Caco-2 (cell line): ENCODE measurements around the gene EVPL. TPM values are rescaled to one million over a fixed set of nuclear protein-coding genes. Genes with fewer than 3 reads are reported as not detected.

Source experiments
- BruUV-seq: library from RNA; stranded (reverse); fragments of 400-500 nt; replicated peaks from 2 replicates; lab custom pipeline; 2021; lab: Mats Ljungman, UMichigan
- CTCF ChIA-PET: fragments of 300-600 bp; sonication (Branson Sonifier 250); formaldehyde crosslinking; loops from one replicate; lab custom pipeline; 2022; ENCODE audit warnings: antibody characterized with exemption; lab: Charles Lee
- POLR2A ChIA-PET: fragments of 300-600 bp; sonication (Branson Sonifier 250); formaldehyde crosslinking; loops from one replicate; lab custom pipeline; 2022; ENCODE audit warnings: antibody characterized with exemption; lab: Charles Lee
- DNase-seq, 2 experiments: peaks; one replicate each; pipeline versions ENCODE4 v3.0.0 to v3.0.0-alpha.2; 2020 to 2022
- H3K27me3 ChIP-seq: replicated peaks from 2 replicates; pipeline ENCODE4 v1.6.0; 2011; ENCODE audit warnings: low read length; ENCODE audit not compliant: control insufficient read depth, insufficient read depth
- H3K36me3 ChIP-seq: 2 replicates; pipeline ENCODE4 v1.5.1; 2011; ENCODE audit warnings: low read length; ENCODE audit not compliant: control insufficient read depth, insufficient read depth
- H3K4me1 ChIP-seq: fragments of 250-450 bp; sonication (Bioruptor Pico); 2 replicates; pipeline ENCODE4 v1.5.1; 2020; ENCODE audit warnings: mild to moderate bottlenecking
- H3K4me3 ChIP-seq: 2 replicates; pipeline ENCODE4 v1.5.1; 2011; ENCODE audit warnings: low read depth, mild to moderate bottlenecking, control low read depth, low read length
- H3K9me3 ChIP-seq: fragments of 250-450 bp; sonication (Bioruptor Pico); 2 replicates; pipeline ENCODE4 v1.5.1; 2020; ENCODE audit warnings: mild to moderate bottlenecking, moderate library complexity
- H3K27ac Mint-ChIP-seq: one replicate; pipeline ENCODE4 v1.8.0; 2022; ENCODE audit warnings: mixed read lengths; ENCODE audit not compliant: unreplicated experiment
- H3K27me3 Mint-ChIP-seq: one replicate; pipeline ENCODE4 v1.8.0; 2022; ENCODE audit warnings: mixed read lengths; ENCODE audit not compliant: insufficient read depth, unreplicated experiment
- H3K36me3 Mint-ChIP-seq: one replicate; pipeline ENCODE4 v1.8.0; 2022; ENCODE audit warnings: mild to moderate bottlenecking, mixed read lengths; ENCODE audit not compliant: insufficient read depth, unreplicated experiment
- H3K4me1 Mint-ChIP-seq: one replicate; pipeline ENCODE4 v1.8.0; 2022; ENCODE audit warnings: low read depth, mixed read lengths; ENCODE audit not compliant: unreplicated experiment
- H3K4me3 Mint-ChIP-seq: one replicate; pipeline ENCODE4 v1.8.0; 2022; ENCODE audit warnings: mild to moderate bottlenecking, moderate library complexity, mixed read lengths; ENCODE audit not compliant: unreplicated experiment
- H3K9me3 Mint-ChIP-seq: one replicate; pipeline ENCODE4 v1.8.0; 2022; ENCODE audit warnings: mixed read lengths; ENCODE audit not compliant: unreplicated experiment
- CTCF ChIP-seq, 2 experiments: fragments of 200-600 bp in 1 of 2; IDR thresholded peaks; 1 replicate in 1 of 2; 2 replicates in 1 of 2; pipeline versions ENCODE4 v1.5.1 to v1.8.0; 2011 to 2022; ENCODE audit warnings: antibody characterized with exemption in 1 of 2, control low read depth in 1 of 2, inconsistent platforms in 1 of 2, low read depth in 1 of 2, low read length in 1 of 2, mild to moderate bottlenecking in 1 of 2, moderate library complexity in 1 of 2; ENCODE audit not compliant: insufficient read depth in 1 of 2, severe bottlenecking in 1 of 2, unreplicated experiment in 1 of 2
- intact Hi-C: fragments of 100-400 bp; cut with micrococcal nuclease; formaldehyde crosslinking; loops from one replicate; pipeline ENCODE4 v1.10.0; 2022; ENCODE audit not compliant: unreplicated experiment
- total RNA-seq: library from RNA; stranded (reverse); gene quantifications from 2 replicates; pipeline ENCODE4 v1.2.3, GENCODE V29; 2022

EVPL gene
- total RNA-seq, 1 experiment from 2014 or later, result 0.16 TPM

DNA sequence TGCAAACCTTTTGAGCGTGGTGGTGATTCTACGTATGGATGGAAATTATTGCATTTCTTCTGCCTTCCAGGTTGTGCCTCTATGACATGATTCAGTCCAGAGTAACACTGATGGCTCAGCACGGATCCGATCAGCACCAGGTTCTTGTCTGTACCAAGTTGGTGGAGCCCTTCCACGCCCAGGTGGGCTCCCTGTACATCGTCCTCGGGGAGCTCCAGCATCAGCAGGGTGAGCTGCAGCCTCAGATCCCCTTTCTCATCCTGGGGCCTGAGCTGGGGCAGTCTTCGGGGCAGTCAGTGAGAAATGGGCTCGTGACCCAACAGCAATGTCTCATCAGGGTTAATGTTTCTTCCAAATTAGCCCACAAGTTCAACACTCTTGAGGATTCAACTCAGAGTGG, 35.7 kb downstream of the EVPL start:
- Mint-ChIP-seq H3K4me3 (no peak overlapping the region), H3K27ac (no peak overlapping the region), H3K4me1 (no peaks in the 10 kb centered on the region), H3K27me3 (no peaks in the 10 kb centered on the region), H3K9me3 (no peaks in the 10 kb centered on the region), H3K36me3 (peaks cover 41% of the 10 kb centered on the region)
- TF ChIP-seq CTCF (IDR thresholded peaks at IDR 0.05; ENCODE audit: insufficient read depth in 1 of 2, low read depth in 1 of 2, low read length in 1 of 2, severe bottlenecking in 1 of 2, unreplicated experiment in 1 of 2), result no peak
- H3K9me3 ChIP-seq, result no peaks in the 10 kb centered on the region
- BruUV-seq, result no TSS peak
- H3K36me3 ChIP-seq, result no peaks in the 10 kb centered on the region; the same call in 1 of the 2 replicates
- no peak for DNase-seq
- peaks cover 13% of the 10 kb centered on the region for H3K4me1 ChIP-seq
- H3K4me3 ChIP-seq, result no peak overlapping the region
- ChIA-PET POLR2A (no interaction called here), CTCF (interaction anchor here (0.6 kb wide), 2 partner anchors 26 to 141 kb away, joined by 3 to 4 read pairs; no protein-coding TSS in a partner anchor)
- intact Hi-C loops, result no loop called here
- H3K27me3 ChIP-seq, result no peaks in the 10 kb centered on the region

DNA sequence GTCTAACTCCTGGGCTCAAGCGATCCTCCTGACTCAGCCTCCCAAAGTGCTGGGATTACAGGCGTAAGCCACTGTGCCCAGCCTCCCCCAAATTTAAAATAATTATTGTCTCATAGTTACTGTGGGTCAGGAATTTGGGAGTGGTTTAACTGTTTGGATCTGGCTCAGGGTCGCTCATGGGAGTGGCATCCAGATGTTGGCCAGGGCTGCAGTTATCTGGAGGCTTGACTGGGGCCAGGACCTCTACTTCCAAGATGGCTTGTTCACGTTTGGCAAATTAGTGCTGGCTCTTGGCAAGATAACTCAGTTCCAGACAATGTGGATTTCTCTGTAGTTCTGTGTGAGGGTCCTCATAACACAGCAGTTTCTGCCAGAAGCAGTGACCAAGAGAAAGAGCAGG, 40.1 kb downstream of the EVPL start:
- H3K4me1 Mint-ChIP-seq, result peaks cover 22% of the 10 kb centered on the region
- ChIA-PET CTCF (no interaction called here), POLR2A (no interaction called here)
- H3K9me3 Mint-ChIP-seq, result no peaks in the 10 kb centered on the region
- Histone ChIP-seq H3K36me3 (no peaks in the 10 kb centered on the region), H3K9me3 (no peaks in the 10 kb centered on the region), H3K27me3 (no peaks in the 10 kb centered on the region), H3K4me3 (no peak overlapping the region), H3K4me1 (peaks cover 22% of the 10 kb centered on the region)
- no peak overlapping the region for H3K4me3 Mint-ChIP-seq
- no peak for DNase-seq
- no peak for TF ChIP-seq CTCF (IDR thresholded peaks at IDR 0.05; ENCODE audit: insufficient read depth in 1 of 2, low read depth in 1 of 2, low read length in 1 of 2, severe bottlenecking in 1 of 2, unreplicated experiment in 1 of 2)
- no TSS peak for BruUV-seq
- H3K27me3 Mint-ChIP-seq, result no peaks in the 10 kb centered on the region
- peaks cover 29% of the 10 kb centered on the region for H3K36me3 Mint-ChIP-seq
- no peak overlapping the region for H3K27ac Mint-ChIP-seq
- intact Hi-C loops, result no loop called here

GRCh38 chr17:75985986-75986385, 41.1 kb downstream of the EVPL start:
- no peak for TF ChIP-seq CTCF (IDR thresholded peaks at IDR 0.05; ENCODE audit: insufficient read depth in 1 of 2, low read depth in 1 of 2, low read length in 1 of 2, severe bottlenecking in 1 of 2, unreplicated experiment in 1 of 2)
- no peaks in the 10 kb centered on the region for H3K27me3 Mint-ChIP-seq
- POLR2A ChIA-PET, result no interaction called here
- CTCF ChIA-PET, result no interaction called here
- H3K4me3 Mint-ChIP-seq, result no peak overlapping the region
- intact Hi-C loops, result no loop called here
- BruUV-seq, result no TSS peak
- Histone ChIP-seq H3K4me1 (peaks cover 33% of the 10 kb centered on the region), H3K27me3 (no peaks in the 10 kb centered on the region), H3K36me3 (no peaks in the 10 kb centered on the region), H3K4me3 (no peak overlapping the region), H3K9me3 (no peaks in the 10 kb centered on the region)
- H3K27ac Mint-ChIP-seq, result no peak overlapping the region
- H3K36me3 Mint-ChIP-seq, result peaks cover 20% of the 10 kb centered on the region
- no peak for DNase-seq
- H3K4me1 Mint-ChIP-seq, result peaks cover 33% of the 10 kb centered on the region
- H3K9me3 Mint-ChIP-seq, result no peaks in the 10 kb centered on the region
